GM13976 (cell line): ENCODE measurements around the gene CFAP157.

Experiments used
- DNase-seq: peaks from one replicate; pipeline ENCODE4 v3.0.0; 2012; ENCODE audit warnings: low spot score
- CTCF ChIP-seq: IDR thresholded peaks from 2 replicates; pipeline ENCODE4 v1.5.1; 2012; ENCODE audit warnings: borderline replicate concordance, mild to moderate bottlenecking; ENCODE audit not compliant: insufficient read depth; ENCODE audit errors: extremely low read depth, missing control alignments, control extremely low read depth
- in situ Hi-C: fragments of 300-500 bp; cut with MboI; formaldehyde crosslinking; loops from one replicate; pipeline ENCODE4 v1.12.0; 2022; ENCODE audit warnings: low sequenced_read_pairs, mixed read lengths, inconsistent platforms; ENCODE audit not compliant: unreplicated experiment

CFAP157 gene

GRCh38 chr9:127707766-127708165, 978 bp downstream of the CFAP157 start:
- no peak for DNase-seq
- TF ChIP-seq CTCF, result no peak

GRCh38 chr9:127708952-127709587, 2.3 kb downstream of the CFAP157 start:
- TF ChIP-seq CTCF, result no peak
- no peak for DNase-seq
- in situ Hi-C loops, result no loop called here

More at GRCh38 chr9:127707766-127708165, 978 bp downstream of the CFAP157 start:
- in situ Hi-C loops, result no loop called here

GRCh38 chr9:127710204-127710783, 3.5 kb downstream of the CFAP157 start:
- in situ Hi-C loops, result no loop called here
- no peak for DNase-seq
- no peak for TF ChIP-seq CTCF

GRCh38 chr9:127711226-127711701, 4.5 kb downstream of the CFAP157 start:
- in situ Hi-C loops, result no loop called here
- DNase-seq, result no peak
- no peak for TF ChIP-seq CTCF

GRCh38 chr9:127711831-127712274, 5.1 kb downstream of the CFAP157 start:
- TF ChIP-seq CTCF, result no peak
- no peak for DNase-seq
- in situ Hi-C loops, result no loop called here

- in situ Hi-C loops, result no loop called here
- no peak for TF ChIP-seq CTCF
- DNase-seq, result no peak
Observed at GRCh38 chr9:127712371-127712770, 5.6 kb downstream of the CFAP157 start.
